Left ventricle myocardium inferior (tissue), 1 donor: ENCODE results near the gene SLC17A4. TPM values are rescaled to one million over a fixed set of nuclear protein-coding genes. Genes with fewer than 3 reads are reported as not detected.

Source experiments
- DNase-seq: peaks from one replicate; pipeline ENCODE4 v3.0.0-alpha.2; 2020
- H3K27ac ChIP-seq: fragments of 200-600 bp; replicated peaks from 2 replicates; pipeline ENCODE4 v1.8.0; 2021
- H3K27me3 ChIP-seq: fragments of 200-600 bp; 2 replicates; pipeline ENCODE4 v1.8.0; 2021; ENCODE audit warnings: low read depth
- H3K36me3 ChIP-seq: fragments of 200-600 bp; 2 replicates; pipeline ENCODE4 v1.8.0; 2021
- H3K4me1 ChIP-seq: fragments of 200-600 bp; 2 replicates; pipeline ENCODE4 v1.8.0; 2021
- H3K4me3 ChIP-seq: fragments of 200-600 bp; 2 replicates; pipeline ENCODE4 v1.8.0; 2021; ENCODE audit warnings: mild to moderate bottlenecking, moderate library complexity
- H3K9me3 ChIP-seq: fragments of 200-600 bp; replicated peaks from 2 replicates; pipeline ENCODE4 v1.8.0; 2021
- intact Hi-C: fragments of 100-400 bp; cut with micrococcal nuclease; formaldehyde crosslinking; loops from one replicate; pipeline ENCODE4 v1.11.0; 2022
- total RNA-seq: library from RNA; stranded (reverse); fragmentation: NEBNext Ultra II Directional; extraction: Animal tissue kit (Norgen Biotek cat#: 25700); gene quantifications from one replicate; pipeline ENCODE4 v1.2.1, GENCODE V29; 2021
- TF ChIP-seq, protein P1 (sequence below): fragments of 200-600 bp; IDR thresholded peaks from 2 replicates; pipeline ENCODE4 v1.8.0; 2021; ENCODE audit warnings: antibody characterized with exemption, mild to moderate bottlenecking, borderline replicate concordance
- donor health status: DM: no; HTN: yes; CAD: no; lungs with severe emphysema.

The SLC17A4 gene
- total RNA-seq, 1 donor from 2014 or later, result not detected

DNA sequence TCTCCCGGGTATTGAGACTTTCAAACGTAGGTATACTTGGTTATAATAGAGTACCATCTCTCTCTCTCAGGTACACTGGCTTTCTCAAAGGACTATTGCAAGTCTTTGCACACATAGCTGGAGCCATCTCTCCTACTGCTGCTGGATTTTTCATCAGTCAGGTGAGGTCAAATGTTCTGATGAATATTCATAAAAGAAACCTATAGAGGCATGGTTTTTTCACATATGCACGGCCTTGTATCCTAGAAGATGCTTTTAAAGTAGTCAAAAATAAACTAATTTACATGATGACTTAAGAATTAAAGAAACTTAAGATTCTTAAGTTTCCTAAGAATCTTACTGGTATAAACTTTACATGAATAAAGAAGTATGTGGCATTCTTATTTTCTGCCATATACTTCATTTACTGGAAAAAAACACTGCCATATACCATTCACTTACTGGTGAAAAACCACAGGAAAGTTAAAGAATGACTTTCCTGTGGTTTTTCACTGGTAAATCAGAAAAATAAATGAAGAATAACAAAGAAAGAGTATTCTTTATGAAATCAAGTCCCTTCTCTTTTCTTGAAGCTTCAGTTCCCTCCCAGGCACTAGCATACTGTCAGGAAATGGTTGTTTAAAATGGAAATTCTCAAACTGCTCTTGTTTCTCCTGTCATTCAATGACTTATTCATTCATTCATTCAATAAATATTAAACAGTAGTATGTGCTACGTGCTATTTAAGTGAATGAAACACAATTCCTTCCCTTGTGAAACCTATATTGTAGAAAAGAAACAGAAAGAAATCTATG is 23.5 kb downstream of the SLC17A4 start:
- intact Hi-C loops, result no loop called here
- Histone ChIP-seq H3K9me3 (no peaks in the 10 kb centered on the region), H3K27ac (no peak overlapping the region), H3K27me3 (peaks cover 46% of the 10 kb centered on the region), H3K4me3 (no peak overlapping the region), H3K36me3 (no peaks in the 10 kb centered on the region), H3K4me1 (no peaks in the 10 kb centered on the region)
- DNase-seq, result no peak
- TF ChIP-seq, protein P1, sequence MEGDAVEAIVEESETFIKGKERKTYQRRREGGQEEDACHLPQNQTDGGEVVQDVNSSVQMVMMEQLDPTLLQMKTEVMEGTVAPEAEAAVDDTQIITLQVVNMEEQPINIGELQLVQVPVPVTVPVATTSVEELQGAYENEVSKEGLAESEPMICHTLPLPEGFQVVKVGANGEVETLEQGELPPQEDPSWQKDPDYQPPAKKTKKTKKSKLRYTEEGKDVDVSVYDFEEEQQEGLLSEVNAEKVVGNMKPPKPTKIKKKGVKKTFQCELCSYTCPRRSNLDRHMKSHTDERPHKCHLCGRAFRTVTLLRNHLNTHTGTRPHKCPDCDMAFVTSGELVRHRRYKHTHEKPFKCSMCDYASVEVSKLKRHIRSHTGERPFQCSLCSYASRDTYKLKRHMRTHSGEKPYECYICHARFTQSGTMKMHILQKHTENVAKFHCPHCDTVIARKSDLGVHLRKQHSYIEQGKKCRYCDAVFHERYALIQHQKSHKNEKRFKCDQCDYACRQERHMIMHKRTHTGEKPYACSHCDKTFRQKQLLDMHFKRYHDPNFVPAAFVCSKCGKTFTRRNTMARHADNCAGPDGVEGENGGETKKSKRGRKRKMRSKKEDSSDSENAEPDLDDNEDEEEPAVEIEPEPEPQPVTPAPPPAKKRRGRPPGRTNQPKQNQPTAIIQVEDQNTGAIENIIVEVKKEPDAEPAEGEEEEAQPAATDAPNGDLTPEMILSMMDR, result no peak

DNA sequence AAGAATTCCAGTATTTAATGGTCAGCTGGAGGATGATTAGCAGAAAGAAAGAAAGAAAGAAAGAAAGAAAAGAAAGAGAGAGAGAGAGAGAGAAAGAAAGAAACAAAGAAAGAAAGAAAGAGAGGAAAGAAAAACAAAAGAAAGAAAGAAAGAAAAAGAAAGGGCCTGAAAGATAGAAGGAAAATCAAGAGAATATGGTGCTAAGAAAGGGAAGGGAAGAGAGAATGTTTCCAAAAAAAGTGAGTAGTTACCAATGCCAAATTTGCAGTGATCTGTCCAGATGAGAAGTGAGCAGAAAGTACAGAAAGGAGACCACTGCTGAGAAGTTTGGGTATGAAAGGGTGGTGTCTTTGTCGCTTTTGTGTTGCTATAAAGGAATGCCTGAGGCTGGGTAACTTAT is 26.6 kb downstream of the SLC17A4 start:
- no peak for DNase-seq
- intact Hi-C loops, result no loop called here
- Histone ChIP-seq H3K27me3 (peaks cover 30% of the 10 kb centered on the region), H3K4me1 (no peaks in the 10 kb centered on the region), H3K4me3 (no peak overlapping the region), H3K9me3 (no peaks in the 10 kb centered on the region), H3K27ac (no peak overlapping the region), H3K36me3 (no peaks in the 10 kb centered on the region)
- TF ChIP-seq, protein P1, result no peak

DNA sequence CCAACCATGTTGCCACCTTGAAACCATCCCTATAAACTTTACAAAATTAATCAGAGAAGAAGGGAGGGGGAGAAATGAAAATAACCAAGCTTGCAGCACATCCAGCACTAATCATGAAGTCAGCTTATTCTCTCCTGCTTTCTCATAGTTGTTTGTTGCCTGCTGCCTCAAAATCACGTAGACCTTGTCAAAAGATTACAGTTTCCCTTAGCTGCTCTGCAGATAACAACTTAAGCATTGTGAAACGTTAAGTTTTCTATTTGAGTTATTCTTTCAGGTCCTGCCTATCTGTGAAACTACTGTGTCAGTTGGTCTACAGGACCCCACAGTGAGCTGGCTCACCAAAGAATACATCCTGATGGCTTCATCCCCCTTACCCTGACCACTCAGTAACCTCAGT is 32.9 kb downstream of the SLC17A4 start:
- no peak overlapping the region for H3K4me3 ChIP-seq
- no peaks in the 10 kb centered on the region for H3K27me3 ChIP-seq
- no peak for DNase-seq
- H3K36me3 ChIP-seq, result no peaks in the 10 kb centered on the region
- no peak overlapping the region for H3K27ac ChIP-seq
- intact Hi-C loops, result no loop called here
- TF ChIP-seq, protein P1, result no peak
- no peaks in the 10 kb centered on the region for H3K4me1 ChIP-seq
- no peaks in the 10 kb centered on the region for H3K9me3 ChIP-seq

DNA sequence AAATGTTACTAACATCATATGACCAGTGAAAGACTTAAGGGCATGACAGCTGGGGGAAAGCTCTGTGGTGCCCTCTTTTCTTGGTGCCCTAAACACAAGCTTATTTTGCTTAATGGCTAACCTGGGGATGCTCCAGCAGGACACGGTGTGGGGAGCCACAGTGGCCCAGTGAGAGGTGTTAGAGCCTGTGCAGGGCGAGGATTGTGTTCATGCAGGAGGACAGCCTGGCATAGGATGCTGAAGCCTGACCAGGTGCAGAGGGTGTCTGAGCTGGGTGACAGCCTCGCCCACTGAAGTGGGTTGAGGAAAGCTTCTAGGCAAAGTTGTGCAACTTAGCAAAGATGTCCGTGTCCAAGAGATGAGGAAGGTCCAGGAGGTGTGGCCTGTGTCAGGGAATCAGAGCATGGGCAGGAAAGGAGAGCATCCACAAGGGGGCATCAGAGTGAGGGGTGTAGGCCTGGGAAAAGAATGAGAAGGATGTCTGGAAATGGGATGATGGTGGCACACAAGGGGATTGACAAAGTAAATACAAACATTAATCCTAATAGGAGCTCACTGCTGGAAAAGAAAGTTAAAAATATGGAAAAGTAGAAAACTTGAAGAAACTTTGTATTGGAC is 33.9 kb downstream of the SLC17A4 start:
- Histone ChIP-seq H3K4me3 (no peak overlapping the region), H3K27ac (no peak overlapping the region), H3K27me3 (no peaks in the 10 kb centered on the region), H3K36me3 (no peaks in the 10 kb centered on the region), H3K9me3 (no peaks in the 10 kb centered on the region), H3K4me1 (no peaks in the 10 kb centered on the region)
- TF ChIP-seq, protein P1, result peak; percentile 55
- no peak for DNase-seq
- intact Hi-C loops, result no loop called here

DNA sequence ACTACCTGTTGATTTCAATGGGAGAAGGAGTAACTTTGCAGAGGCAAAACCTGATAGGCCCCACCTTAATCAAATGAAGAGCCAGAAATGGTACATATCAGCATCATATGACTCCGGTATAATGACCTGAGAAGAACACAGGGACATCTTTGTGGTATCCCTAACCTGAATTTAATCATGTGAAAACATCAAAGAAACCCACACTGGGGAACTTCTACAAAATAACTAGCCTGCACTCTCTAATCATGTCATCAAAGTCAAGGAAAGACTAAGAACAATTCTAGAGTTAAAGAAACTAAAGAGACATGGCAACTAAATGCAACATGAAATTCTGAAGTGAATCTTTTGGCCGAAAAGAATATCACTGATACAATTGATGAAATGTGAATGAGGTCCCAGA is 34.9 kb downstream of the SLC17A4 start:
- no peak overlapping the region for H3K27ac ChIP-seq
- H3K4me1 ChIP-seq, result no peaks in the 10 kb centered on the region
- H3K9me3 ChIP-seq, result no peaks in the 10 kb centered on the region
- H3K4me3 ChIP-seq, result no peak overlapping the region
- intact Hi-C loops, result no loop called here
- TF ChIP-seq, protein P1, result no peak
- no peaks in the 10 kb centered on the region for H3K36me3 ChIP-seq
- DNase-seq, result no peak
- no peaks in the 10 kb centered on the region for H3K27me3 ChIP-seq
